ENCODE measurements around the gene ABCD1. TPM values are rescaled to one million over a fixed set of nuclear protein-coding genes. Genes with fewer than 3 reads are reported as not detected.

The ABCD1 gene
- total RNA-seq, 1 donor from 2014 or later: 27.2 TPM

DNA sequence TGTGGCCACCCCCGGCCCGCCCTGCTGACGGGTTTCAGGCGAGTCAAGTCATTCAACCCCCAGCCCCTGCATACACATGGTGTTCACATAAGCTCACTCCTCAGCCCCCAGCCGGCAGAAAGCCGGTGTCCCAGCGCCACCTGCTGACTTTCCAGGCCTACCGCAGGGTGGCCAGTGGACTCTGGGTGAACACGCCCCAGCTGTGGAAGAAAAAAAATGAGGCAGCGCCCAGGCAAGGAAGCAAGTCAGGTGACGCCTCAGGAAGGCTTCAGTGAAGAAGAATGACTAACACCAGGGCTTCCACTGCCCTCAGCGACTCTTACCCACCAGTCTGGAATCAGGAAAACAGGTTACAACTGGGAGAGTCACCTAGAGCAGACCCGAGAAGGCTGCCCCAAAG, 16.2 kb upstream of the ABCD1 start:
- Mint-ChIP-seq H3K4me1 (ENCODE audit: low read depth, unreplicated experiment) (peaks cover 6% of the 10 kb centered on the region), H3K4me3 (ENCODE audit: unreplicated experiment) (no peak overlapping the region), H3K36me3 (ENCODE audit: low read depth, unreplicated experiment) (peaks cover 2% of the 10 kb centered on the region), H3K27ac (ENCODE audit: unreplicated experiment) (peak overlapping the region; percentile 66), H3K27me3 (ENCODE audit: low read depth, unreplicated experiment) (no peaks in the 10 kb centered on the region), H3K9me3 (ENCODE audit: unreplicated experiment) (no peaks in the 10 kb centered on the region)
- H3K36me3 ChIP-seq (ENCODE audit: insufficient read depth, low read length): no peaks in the 10 kb centered on the region
- FAIRE-seq (peak; percentile 5), DNase-seq (ENCODE audit: low read depth) (peak; percentile 74)
- peak overlapping the region; percentile 35 for H3K9ac ChIP-seq (ENCODE audit: low read length)
- no peaks in the 10 kb centered on the region for H3K79me2 ChIP-seq (ENCODE audit: insufficient read depth, low read length)
- no peak overlapping the region for H3K4me3 ChIP-seq (ENCODE audit: insufficient read depth, low read depth, low read length)
- no peaks in the 10 kb centered on the region for H3K27me3 ChIP-seq (ENCODE audit: insufficient read depth, low read length)
- TF ChIP-seq, protein P1, sequence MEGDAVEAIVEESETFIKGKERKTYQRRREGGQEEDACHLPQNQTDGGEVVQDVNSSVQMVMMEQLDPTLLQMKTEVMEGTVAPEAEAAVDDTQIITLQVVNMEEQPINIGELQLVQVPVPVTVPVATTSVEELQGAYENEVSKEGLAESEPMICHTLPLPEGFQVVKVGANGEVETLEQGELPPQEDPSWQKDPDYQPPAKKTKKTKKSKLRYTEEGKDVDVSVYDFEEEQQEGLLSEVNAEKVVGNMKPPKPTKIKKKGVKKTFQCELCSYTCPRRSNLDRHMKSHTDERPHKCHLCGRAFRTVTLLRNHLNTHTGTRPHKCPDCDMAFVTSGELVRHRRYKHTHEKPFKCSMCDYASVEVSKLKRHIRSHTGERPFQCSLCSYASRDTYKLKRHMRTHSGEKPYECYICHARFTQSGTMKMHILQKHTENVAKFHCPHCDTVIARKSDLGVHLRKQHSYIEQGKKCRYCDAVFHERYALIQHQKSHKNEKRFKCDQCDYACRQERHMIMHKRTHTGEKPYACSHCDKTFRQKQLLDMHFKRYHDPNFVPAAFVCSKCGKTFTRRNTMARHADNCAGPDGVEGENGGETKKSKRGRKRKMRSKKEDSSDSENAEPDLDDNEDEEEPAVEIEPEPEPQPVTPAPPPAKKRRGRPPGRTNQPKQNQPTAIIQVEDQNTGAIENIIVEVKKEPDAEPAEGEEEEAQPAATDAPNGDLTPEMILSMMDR (IDR thresholded peaks at IDR 0.05; ENCODE audit: insufficient read depth, low read depth, low read length): peak; percentile 54
- TF ChIP-seq EZH2 (IDR thresholded peaks at IDR 0.05; ENCODE audit: insufficient read depth, low read length): no peak
- H3K4me1 ChIP-seq (ENCODE audit: insufficient read depth, low read length): peaks cover under 1% of the 10 kb centered on the region
- no peaks in the 10 kb centered on the region for H3K9me3 ChIP-seq (ENCODE audit: insufficient read depth, low read depth, low read length)
- H2AFZ ChIP-seq (ENCODE audit: low read depth, low read length): no peak overlapping the region
- peaks cover 11% of the 10 kb centered on the region for H4K20me1 ChIP-seq (ENCODE audit: insufficient read depth, low read length)
- no peak overlapping the region for H3K27ac ChIP-seq (ENCODE audit: low read depth, low read length)
- H3K4me2 ChIP-seq (ENCODE audit: low read length): no peak overlapping the region

- no peaks in the 10 kb centered on the region for H3K9me3 Mint-ChIP-seq (ENCODE audit: unreplicated experiment)
- Histone ChIP-seq H3K36me3 (ENCODE audit: insufficient read depth, low read length) (peaks cover 8% of the 10 kb centered on the region), H3K27ac (ENCODE audit: low read depth, low read length) (no peak overlapping the region), H3K79me2 (ENCODE audit: insufficient read depth, low read length) (no peaks in the 10 kb centered on the region), H3K4me3 (ENCODE audit: insufficient read depth, low read depth, low read length) (no peak overlapping the region), H3K27me3 (ENCODE audit: insufficient read depth, low read length) (no peaks in the 10 kb centered on the region), H3K4me1 (ENCODE audit: insufficient read depth, low read length) (no peaks in the 10 kb centered on the region), H3K9me3 (ENCODE audit: insufficient read depth, low read depth, low read length) (no peaks in the 10 kb centered on the region), H2AFZ (ENCODE audit: low read depth, low read length) (no peak overlapping the region), H3K4me2 (ENCODE audit: low read length) (no peak overlapping the region), H4K20me1 (ENCODE audit: insufficient read depth, low read length) (peaks cover 11% of the 10 kb centered on the region), H3K9ac (ENCODE audit: low read length) (no peak overlapping the region)
- FAIRE-seq (peak; percentile 29), DNase-seq (ENCODE audit: low read depth) (no peak)
- no peak overlapping the region for H3K27ac Mint-ChIP-seq (ENCODE audit: unreplicated experiment)
- TF ChIP-seq, protein P1 (IDR thresholded peaks at IDR 0.05; ENCODE audit: insufficient read depth, low read depth, low read length): no peak
- no peak for TF ChIP-seq EZH2 (IDR thresholded peaks at IDR 0.05; ENCODE audit: insufficient read depth, low read length)
- H3K36me3 Mint-ChIP-seq (ENCODE audit: low read depth, unreplicated experiment): peaks cover 5% of the 10 kb centered on the region
- H3K27me3 Mint-ChIP-seq (ENCODE audit: low read depth, unreplicated experiment): no peaks in the 10 kb centered on the region
- peaks cover 10% of the 10 kb centered on the region for H3K4me1 Mint-ChIP-seq (ENCODE audit: low read depth, unreplicated experiment)
- no peak overlapping the region for H3K4me3 Mint-ChIP-seq (ENCODE audit: unreplicated experiment)
Measured at GRCh38 chrX:153709726-153710674, 14.7 kb upstream of the ABCD1 start.

DNA sequence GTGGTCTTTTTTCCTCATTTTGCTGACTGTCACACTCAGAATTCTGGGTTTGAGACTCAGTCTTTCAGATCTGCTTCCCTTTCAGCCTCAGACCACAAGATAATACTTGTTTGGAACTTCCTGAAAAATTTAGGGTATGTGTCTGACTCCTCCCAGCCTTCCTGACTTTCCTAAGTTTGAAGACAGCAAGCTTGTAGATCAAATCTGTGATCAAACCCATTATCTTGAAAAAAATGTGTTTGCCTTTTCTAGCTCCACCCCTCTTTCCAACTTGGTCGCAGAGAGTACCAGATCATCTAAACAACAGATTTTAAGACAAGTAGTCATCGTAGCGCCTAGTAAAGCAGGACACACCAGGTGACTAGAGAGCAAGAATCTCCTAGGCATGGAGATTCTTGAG, 10.4 kb upstream of the ABCD1 start:
- Histone ChIP-seq H2AFZ (ENCODE audit: low read depth, low read length) (no peak overlapping the region), H3K4me2 (ENCODE audit: low read length) (no peak overlapping the region), H3K4me3 (ENCODE audit: insufficient read depth, low read depth, low read length) (no peak overlapping the region), H3K9me3 (ENCODE audit: insufficient read depth, low read depth, low read length) (no peaks in the 10 kb centered on the region), H4K20me1 (ENCODE audit: insufficient read depth, low read length) (peaks cover 5% of the 10 kb centered on the region), H3K4me1 (ENCODE audit: insufficient read depth, low read length) (no peaks in the 10 kb centered on the region), H3K27ac (ENCODE audit: low read depth, low read length) (no peak overlapping the region), H3K27me3 (ENCODE audit: insufficient read depth, low read length) (no peaks in the 10 kb centered on the region), H3K79me2 (ENCODE audit: insufficient read depth, low read length) (peaks cover 1% of the 10 kb centered on the region), H3K36me3 (ENCODE audit: insufficient read depth, low read length) (peaks cover 13% of the 10 kb centered on the region), H3K9ac (ENCODE audit: low read length) (no peak overlapping the region)
- Mint-ChIP-seq H3K27me3 (ENCODE audit: low read depth, unreplicated experiment) (no peaks in the 10 kb centered on the region), H3K36me3 (ENCODE audit: low read depth, unreplicated experiment) (peaks cover 8% of the 10 kb centered on the region), H3K4me3 (ENCODE audit: unreplicated experiment) (no peak overlapping the region), H3K9me3 (ENCODE audit: unreplicated experiment) (no peaks in the 10 kb centered on the region), H3K27ac (ENCODE audit: unreplicated experiment) (no peak overlapping the region), H3K4me1 (ENCODE audit: low read depth, unreplicated experiment) (peaks cover 4% of the 10 kb centered on the region)
- DNase-seq (ENCODE audit: low read depth) (no peak), FAIRE-seq (no peak)
- no peak for TF ChIP-seq EZH2 (IDR thresholded peaks at IDR 0.05; ENCODE audit: insufficient read depth, low read length)
- TF ChIP-seq, protein P1 (IDR thresholded peaks at IDR 0.05; ENCODE audit: insufficient read depth, low read depth, low read length): no peak

All from astrocyte (in vitro differentiated cells and primary cell).